ENCODE data around the gene DGKA.

DNA sequence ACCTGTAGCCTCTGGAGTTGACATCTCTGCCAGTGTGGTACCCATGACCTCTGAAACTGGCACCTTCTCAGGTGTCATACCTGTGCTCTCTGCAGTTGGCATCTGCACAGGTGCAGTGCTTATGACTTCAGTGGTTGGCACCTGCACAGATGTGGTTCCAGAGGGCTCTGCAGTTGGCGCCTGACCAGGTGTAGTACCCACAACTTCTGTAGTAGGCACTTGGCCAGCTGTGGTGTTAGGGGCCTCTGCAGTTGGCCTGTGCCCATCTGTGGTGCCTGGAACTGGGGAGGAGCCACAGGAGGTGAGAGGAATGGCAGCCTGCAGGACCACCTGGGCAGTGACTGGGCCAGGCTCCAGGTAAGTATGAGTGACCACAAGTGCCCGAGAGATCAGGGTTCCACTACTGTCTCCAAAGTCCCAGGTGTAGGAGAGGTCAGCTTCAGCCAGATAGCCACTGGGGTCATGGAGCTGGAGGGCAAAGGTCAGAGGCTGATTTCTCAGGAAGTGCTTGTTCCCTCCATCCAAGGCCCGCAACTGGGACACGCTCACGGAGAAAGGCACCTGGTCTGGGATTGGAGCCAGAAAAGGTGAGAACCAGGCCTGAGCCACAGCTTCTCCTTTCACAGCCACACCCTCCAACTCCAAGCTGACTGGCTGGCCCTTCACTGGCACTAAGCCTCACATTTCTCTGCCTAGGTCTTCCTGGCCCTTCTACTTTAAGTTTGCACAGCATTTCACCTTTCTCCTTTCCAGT lies 26.3 kb downstream of the DGKA start:
- TF ChIP-seq, protein P1, sequence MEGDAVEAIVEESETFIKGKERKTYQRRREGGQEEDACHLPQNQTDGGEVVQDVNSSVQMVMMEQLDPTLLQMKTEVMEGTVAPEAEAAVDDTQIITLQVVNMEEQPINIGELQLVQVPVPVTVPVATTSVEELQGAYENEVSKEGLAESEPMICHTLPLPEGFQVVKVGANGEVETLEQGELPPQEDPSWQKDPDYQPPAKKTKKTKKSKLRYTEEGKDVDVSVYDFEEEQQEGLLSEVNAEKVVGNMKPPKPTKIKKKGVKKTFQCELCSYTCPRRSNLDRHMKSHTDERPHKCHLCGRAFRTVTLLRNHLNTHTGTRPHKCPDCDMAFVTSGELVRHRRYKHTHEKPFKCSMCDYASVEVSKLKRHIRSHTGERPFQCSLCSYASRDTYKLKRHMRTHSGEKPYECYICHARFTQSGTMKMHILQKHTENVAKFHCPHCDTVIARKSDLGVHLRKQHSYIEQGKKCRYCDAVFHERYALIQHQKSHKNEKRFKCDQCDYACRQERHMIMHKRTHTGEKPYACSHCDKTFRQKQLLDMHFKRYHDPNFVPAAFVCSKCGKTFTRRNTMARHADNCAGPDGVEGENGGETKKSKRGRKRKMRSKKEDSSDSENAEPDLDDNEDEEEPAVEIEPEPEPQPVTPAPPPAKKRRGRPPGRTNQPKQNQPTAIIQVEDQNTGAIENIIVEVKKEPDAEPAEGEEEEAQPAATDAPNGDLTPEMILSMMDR (conservative IDR thresholded peaks at IDR 0.05; ENCODE audit: low read length): no peak
- TF ChIP-seq EZH2phosphoT487 (IDR thresholded peaks at IDR 0.05; ENCODE audit: borderline replicate concordance): no peak

All from Loucy (cell line).